A549 (cell line): ENCODE data around the gene MCTP1. TPM values are rescaled to one million over a fixed set of nuclear protein-coding genes. Genes with fewer than 3 reads are reported as not detected.

ENCODE experiments used
- ATAC-seq, 2 experiments: fragments of 200-7000 bp in 1 of 2; fragments of >200 bp in 1 of 2; cut with Nextera tagmentation in 1 of 2; cut with Tn5 transposase in 1 of 2; 3 replicates each; pipeline versions ENCODE4 v1.8.0 to v1.9.1; 2018 to 2020; ENCODE audit warnings: mild to moderate bottlenecking in 1 of 2, moderate library complexity in 1 of 2
- CTCF ChIA-PET: fragments of 300-600 bp; sonication (Branson Sonifier 250); formaldehyde crosslinking; extraction: SDS; loops from one replicate; lab custom pipeline; 2021; ENCODE audit warnings: antibody characterized with exemption, inconsistent platforms; lab: Yijun Ruan, JAX
- POLR2A ChIA-PET: fragments of 350-600 bp; formaldehyde crosslinking; extraction: SDS; loops from one replicate; lab custom pipeline; 2021; ENCODE audit warnings: antibody characterized with exemption, inconsistent platforms; lab: Yijun Ruan, JAX
- DNase-seq, 2 experiments: peaks; one replicate each; pipeline versions ENCODE4 v3.0.0 to v3.0.0-alpha.2; 2011 to 2016; ENCODE audit warnings: low read depth in 1 of 2, low spot score in 1 of 2
- FAIRE-seq: peaks from 2 replicates; lab custom pipeline; 2011; peaks lifted over from hg19 to GRCh38; lab: Jason Lieb, UNC
- H3K27ac ChIP-seq, 2 experiments: fragments of >200 bp; sonication (Bioruptor Twin); formaldehyde crosslinking; 3 replicates each; pipeline ENCODE4 v1.5.1; 2016 to 2017
- H3K4me1 ChIP-seq: fragments of >200 bp; sonication (Bioruptor Twin); formaldehyde crosslinking; 3 replicates; pipeline ENCODE4 v1.6.1; 2016
- H3K4me2 ChIP-seq: fragments of >200 bp; sonication (Bioruptor Twin); formaldehyde crosslinking; 3 replicates; pipeline ENCODE4 v1.6.1; 2016
- H3K4me3 ChIP-seq: fragments of >200 bp; sonication (Bioruptor Twin); formaldehyde crosslinking; 3 replicates; pipeline ENCODE4 v1.5.1; 2016
- H3K9me3 ChIP-seq: fragments of >200 bp; sonication (Bioruptor Twin); formaldehyde crosslinking; 3 replicates; pipeline ENCODE4 v1.6.1; 2016
- CHD4 ChIP-seq: fragments of 200-600 bp; sonication (generic); IDR thresholded peaks from 2 replicates; pipeline ENCODE4 v1.6.1; 2016; ENCODE audit warnings: antibody characterized with exemption, mild to moderate bottlenecking, borderline replicate concordance
- CTCF ChIP-seq: fragments of >200 bp; sonication (Bioruptor Twin); formaldehyde crosslinking; IDR thresholded peaks from 3 replicates; pipeline ENCODE4 v1.5.1; 2016
- E2F6 ChIP-seq: IDR thresholded peaks from 2 replicates; pipeline ENCODE4 v1.6.1; 2012; ENCODE audit warnings: low read depth, borderline replicate concordance
- ELK1 ChIP-seq: fragments of 150-350 bp; IDR thresholded peaks from 2 replicates; pipeline ENCODE4 v1.6.1; 2014; ENCODE audit warnings: low read depth, mild to moderate bottlenecking, low read length
- ESRRA ChIP-seq: fragments of 150-350 bp; IDR thresholded peaks from 2 replicates; pipeline ENCODE4 v1.6.1; 2014; ENCODE audit warnings: mild to moderate bottlenecking, low read length, borderline replicate concordance
- FOSB ChIP-seq: fragments of 250-450 bp; sonication (Bioruptor Pico); IDR thresholded peaks from 2 replicates; pipeline ENCODE4 v1.5.0; 2020; ENCODE audit warnings: mild to moderate bottlenecking, moderate library complexity
- FOXS1 ChIP-seq: fragments of 250-450 bp; sonication (Bioruptor Pico); IDR thresholded peaks from 2 replicates; pipeline ENCODE4 v1.5.0; 2020; ENCODE audit warnings: mild to moderate bottlenecking, moderate library complexity
- GATA3 ChIP-seq: IDR thresholded peaks from 2 replicates; pipeline ENCODE4 v1.6.1; 2012; ENCODE audit warnings: borderline replicate concordance
- HDAC2 ChIP-seq: fragments of 200-600 bp; sonication (generic); IDR thresholded peaks from 2 replicates; pipeline ENCODE4 v1.6.1; 2016
- HMGXB4 ChIP-seq: fragments of 250-450 bp; sonication (Bioruptor Pico); IDR thresholded peaks from 2 replicates; pipeline ENCODE4 v1.5.0; 2021; ENCODE audit warnings: mild to moderate bottlenecking, moderate library complexity, borderline replicate concordance
- HOXB13 ChIP-seq: fragments of 250-450 bp; sonication (Bioruptor Pico); IDR thresholded peaks from 2 replicates; pipeline ENCODE4 v1.5.0; 2020; ENCODE audit warnings: low read depth, mild to moderate bottlenecking, moderate library complexity
- JUN ChIP-seq, 2 experiments: fragments of >200 bp; sonication (Bioruptor Twin); formaldehyde crosslinking; IDR thresholded peaks; 2 replicates in 1 of 2; 3 replicates in 1 of 2; pipeline ENCODE4 v1.6.1; 2016 to 2017
- JUNB ChIP-seq: fragments of >200 bp; sonication (Bioruptor Twin); formaldehyde crosslinking; IDR thresholded peaks from 2 replicates; pipeline ENCODE4 v1.6.1; 2016
- KDM5A ChIP-seq: fragments of 200-600 bp; sonication (generic); IDR thresholded peaks from 2 replicates; pipeline ENCODE4 v1.6.1; 2016; ENCODE audit warnings: antibody characterized with exemption, mild to moderate bottlenecking
- MAZ ChIP-seq: fragments of 150-350 bp; IDR thresholded peaks from 2 replicates; pipeline ENCODE4 v1.6.1; 2014; ENCODE audit warnings: antibody characterized with exemption, low read depth, low read length, borderline replicate concordance
- NFE2L2 ChIP-seq: fragments of 150-350 bp; conservative IDR thresholded peaks from 2 replicates; pipeline ENCODE4 v1.6.1; 2014; ENCODE audit warnings: low read length
- POLR2A ChIP-seq: IDR thresholded peaks from 2 replicates; pipeline ENCODE4 v1.6.1; 2012; ENCODE audit warnings: mild to moderate bottlenecking, low read length
- RARB ChIP-seq: fragments of 250-450 bp; sonication (Bioruptor Pico); IDR thresholded peaks from 2 replicates; pipeline ENCODE4 v1.8.0; 2021; ENCODE audit warnings: mild to moderate bottlenecking, moderate library complexity
- RCOR1 ChIP-seq: fragments of 150-350 bp; IDR thresholded peaks from 2 replicates; pipeline ENCODE4 v1.6.1; 2014; ENCODE audit warnings: antibody characterized with exemption, low read length, low read depth
- SREBF2 ChIP-seq: fragments of 450-650 bp; IDR thresholded peaks from 2 replicates; pipeline ENCODE4 v1.6.1; 2014; ENCODE audit warnings: mild to moderate bottlenecking, moderate library complexity
- WGBS: methylation state at CpG from one replicate; pipeline ENCODE4 v1.1.6; 2017; ENCODE audit errors: missing lambda C conversion rate; 5-methylcytosine and 5-hydroxymethylcytosine counted together
- polyA plus RNA-seq, 4 experiments: library from polyadenylated mRNA; depleted of rRNA in 3 of 4; stranded (reverse); fragments of >200 nt; fragmentation: RNase III in 1 of 4; extraction: RNeasy Plus Mini Kit Qiagen cat#74134 plus additional on column Dnase treatment in 1 of 4; gene quantifications; 2 replicates in 3 of 4; 3 replicates in 1 of 4; pipeline ENCODE4 v1.2.3, GENCODE V29; 2011 to 2017
- TF ChIP-seq, protein P1 (sequence below): IDR thresholded peaks from 2 replicates; pipeline ENCODE4 v1.6.1; 2012

Gene MCTP1
- polyA plus RNA-seq, 2 of the 4 experiments (the other 2 are of a cell fraction) = 5.4 to 6.9 TPM

GRCh38 chr5:95045181-95045965, 239.5 kb downstream of the MCTP1 start:
- ATAC-seq (no peak), FAIRE-seq (no peak), DNase-seq (no peak)
- Histone ChIP-seq H3K9me3 (no peaks in the 10 kb centered on the region), H3K27ac (no peak overlapping the region), H3K4me3 (no peak overlapping the region), H3K4me1 (no peaks in the 10 kb centered on the region), H3K4me2 (no peak overlapping the region)
- POLR2A ChIA-PET = no interaction called here
- 65% methylated on average over 5 of the region's 5 CpGs for WGBS
- TF ChIP-seq MAZ (no peak), RARB (CRISPR knock-in tag) (no peak), JUNB (no peak), RCOR1 (no peak), JUN (IDR thresholded peaks at IDR 0.05) (no peak), HOXB13 (no peak), E2F6 (no peak), FOSB (CRISPR knock-in tag) (no peak), HDAC2 (no peak), GATA3 (no peak), ESRRA (no peak), NFE2L2 (no peak), SREBF2 (no peak), CTCF (no peak), FOXS1 (CRISPR knock-in tag) (no peak), ELK1 (no peak), HMGXB4 (CRISPR knock-in tag) (no peak), CHD4 (no peak)
- TF ChIP-seq, protein P1, sequence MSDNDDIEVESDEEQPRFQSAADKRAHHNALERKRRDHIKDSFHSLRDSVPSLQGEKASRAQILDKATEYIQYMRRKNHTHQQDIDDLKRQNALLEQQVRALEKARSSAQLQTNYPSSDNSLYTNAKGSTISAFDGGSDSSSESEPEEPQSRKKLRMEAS = no peak
- TF ChIP-seq, all 56 proteins: peak for 0
- CTCF ChIA-PET = no interaction called here

DNA sequence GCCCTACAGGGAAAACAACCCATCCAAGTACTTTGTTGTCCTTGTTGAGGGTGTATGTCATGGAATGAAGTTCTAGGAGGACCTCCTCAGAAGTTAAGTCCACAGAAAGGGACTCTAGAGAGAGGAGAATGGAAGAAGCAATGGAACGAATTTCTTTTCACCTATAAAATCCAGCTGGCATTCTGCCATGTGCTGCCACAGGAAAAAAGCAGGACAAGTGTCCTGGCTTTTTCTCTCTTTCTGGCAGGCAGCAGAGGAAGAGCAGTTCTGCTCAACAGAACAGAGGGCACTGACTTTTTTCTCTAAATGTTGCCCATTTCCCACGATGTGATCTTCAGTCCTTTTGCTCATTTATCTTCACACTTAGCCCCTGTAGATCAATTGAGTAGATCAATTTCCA, 240.8 kb downstream of the MCTP1 start:
- TF ChIP-seq POLR2A (no peak), KDM5A (no peak)
- TF ChIP-seq, all 56 proteins: peak for 0
- no peak for DNase-seq
- POLR2A ChIA-PET = no interaction called here
- no peaks in the 10 kb centered on the region for H3K9me3 ChIP-seq
- no peaks in the 10 kb centered on the region for H3K4me1 ChIP-seq
- no peak overlapping the region for H3K27ac ChIP-seq
- no peak overlapping the region for H3K4me3 ChIP-seq
- CTCF ChIA-PET = interaction anchor here (1.2 kb wide), 1 partner anchor 21 kb away, joined by 3 read pairs; no protein-coding TSS in a partner anchor
- FAIRE-seq = no peak
- 42% methylated on average over 2 of the region's 2 CpGs for WGBS
- no peak for ATAC-seq
- H3K4me2 ChIP-seq = no peak overlapping the region
